Hematopoietic multipotent progenitor cell treated with erythropoietin and hydrocortisone succinate and interleukin-3 and kit ligand, for 15 days (in vitro differentiated cells): ENCODE results near the gene FCRLB.
"Not testable (repeated sequence)": the region's sequence is repeated elsewhere in the genome, so short reads cannot be mapped to it uniquely, and the experiment has no call there.

Experiments
- DNase-seq: peaks from one replicate; pipeline ENCODE4 v3.0.0-alpha.2; 2015; ENCODE audit warnings: low spot score

Gene FCRLB

GRCh38 chr1:161720422-161720821 lies 922 bp upstream of the FCRLB start:
- no peak for DNase-seq

DNA sequence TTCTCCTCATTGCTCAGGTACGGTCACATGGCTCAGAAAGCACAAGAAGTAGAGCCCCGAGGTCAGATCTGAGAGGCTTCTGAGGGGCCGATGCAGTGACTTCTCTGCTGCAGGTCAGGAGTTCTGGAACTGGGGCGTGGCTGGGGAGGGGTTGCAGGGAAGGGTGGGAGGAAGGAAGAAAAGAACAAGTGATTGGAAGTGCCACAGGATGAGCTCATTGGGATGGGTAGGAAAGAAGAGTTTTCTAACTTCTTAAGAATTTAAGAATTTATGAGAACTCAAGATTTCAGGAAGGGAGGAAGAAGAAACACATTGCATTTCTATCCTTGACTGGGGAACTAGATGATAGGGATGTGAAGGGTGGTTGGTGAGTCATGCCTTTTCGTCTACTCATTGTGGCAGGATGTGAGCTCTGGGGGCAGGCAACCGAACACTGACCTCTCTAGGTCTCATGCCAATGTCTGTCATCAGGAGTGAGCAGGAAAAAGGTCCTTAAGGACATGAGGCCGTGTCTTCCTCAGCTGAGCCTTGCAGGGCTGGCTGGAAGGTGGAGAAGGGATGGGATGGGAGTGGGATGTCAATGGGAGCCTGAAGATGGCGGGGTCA lies 497 bp downstream of the FCRLB start:
- no peak for DNase-seq

DNA sequence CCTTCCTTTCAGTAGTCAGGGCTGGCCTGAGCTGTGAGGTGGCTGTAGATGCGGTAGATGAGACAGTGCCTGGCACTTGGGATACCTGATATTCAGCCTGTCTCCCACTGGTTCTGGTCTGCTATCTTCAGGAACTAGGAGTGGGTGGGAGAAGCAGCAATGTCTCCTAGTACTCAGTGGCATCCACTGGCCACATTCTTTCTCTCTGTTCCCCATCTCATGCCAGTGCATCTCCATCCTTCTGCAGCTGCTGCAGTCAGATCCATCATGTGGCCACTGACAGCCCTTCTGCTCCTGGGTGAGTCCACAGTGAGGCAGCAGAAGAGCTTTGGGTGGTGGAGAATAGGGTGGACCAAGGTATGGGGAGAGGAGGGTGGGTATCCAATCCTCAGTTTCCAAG lies 1.1 kb downstream of the FCRLB start:
- no peak for DNase-seq

- DNase-seq = no peak
Observed at GRCh38 chr1:161723459-161724141, 2.3 kb downstream of the FCRLB start.

- not testable (repeated sequence) for DNase-seq
Observed at GRCh38 chr1:161725258-161725907, 4.0 kb downstream of the FCRLB start.

- peak; percentile 40 for DNase-seq
Observed at GRCh38 chr1:161725908-161726472, 4.6 kb downstream of the FCRLB start.

DNA sequence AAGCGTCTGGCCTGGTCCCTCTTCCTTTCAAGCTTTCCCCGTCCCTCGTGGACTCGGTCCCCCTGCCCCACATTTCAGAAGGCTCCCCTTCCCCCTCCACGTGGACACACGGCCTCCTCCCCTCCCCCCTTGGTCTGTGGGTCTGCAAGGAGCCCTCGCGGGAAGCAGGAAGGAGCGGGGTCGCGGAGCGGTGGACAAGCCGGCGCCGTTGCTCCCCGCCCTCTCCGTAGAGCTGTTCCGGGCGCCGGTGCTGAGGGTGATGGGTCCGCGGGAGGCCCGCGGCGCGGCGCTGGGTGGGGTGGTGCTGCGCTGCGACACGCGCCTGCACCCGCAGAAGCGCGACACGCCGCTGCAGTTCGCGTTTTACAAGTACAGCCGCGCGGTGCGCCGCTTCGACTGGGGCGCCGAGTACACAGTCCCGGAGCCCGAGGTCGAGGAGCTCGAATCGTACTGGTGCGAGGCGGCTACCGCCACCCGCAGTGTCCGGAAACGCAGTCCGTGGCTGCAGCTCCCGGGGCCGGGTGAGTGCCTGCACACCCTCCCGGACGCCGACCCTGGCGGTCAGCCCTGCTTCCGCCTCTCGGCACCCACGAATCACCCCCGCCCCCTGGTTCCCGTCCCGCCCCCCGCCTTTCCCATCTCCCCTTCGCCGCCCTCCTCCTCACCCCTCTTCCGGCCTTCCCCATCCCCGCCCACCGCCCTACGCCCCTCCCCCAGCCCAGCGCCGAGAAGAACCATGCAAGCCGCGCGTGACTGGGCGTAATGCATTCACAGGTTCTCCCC lies 5.3 kb downstream of the FCRLB start:
- DNase-seq = peak; percentile 66

GRCh38 chr1:161727256-161727924 lies 6.0 kb downstream of the FCRLB start:
- no peak for DNase-seq

DNA sequence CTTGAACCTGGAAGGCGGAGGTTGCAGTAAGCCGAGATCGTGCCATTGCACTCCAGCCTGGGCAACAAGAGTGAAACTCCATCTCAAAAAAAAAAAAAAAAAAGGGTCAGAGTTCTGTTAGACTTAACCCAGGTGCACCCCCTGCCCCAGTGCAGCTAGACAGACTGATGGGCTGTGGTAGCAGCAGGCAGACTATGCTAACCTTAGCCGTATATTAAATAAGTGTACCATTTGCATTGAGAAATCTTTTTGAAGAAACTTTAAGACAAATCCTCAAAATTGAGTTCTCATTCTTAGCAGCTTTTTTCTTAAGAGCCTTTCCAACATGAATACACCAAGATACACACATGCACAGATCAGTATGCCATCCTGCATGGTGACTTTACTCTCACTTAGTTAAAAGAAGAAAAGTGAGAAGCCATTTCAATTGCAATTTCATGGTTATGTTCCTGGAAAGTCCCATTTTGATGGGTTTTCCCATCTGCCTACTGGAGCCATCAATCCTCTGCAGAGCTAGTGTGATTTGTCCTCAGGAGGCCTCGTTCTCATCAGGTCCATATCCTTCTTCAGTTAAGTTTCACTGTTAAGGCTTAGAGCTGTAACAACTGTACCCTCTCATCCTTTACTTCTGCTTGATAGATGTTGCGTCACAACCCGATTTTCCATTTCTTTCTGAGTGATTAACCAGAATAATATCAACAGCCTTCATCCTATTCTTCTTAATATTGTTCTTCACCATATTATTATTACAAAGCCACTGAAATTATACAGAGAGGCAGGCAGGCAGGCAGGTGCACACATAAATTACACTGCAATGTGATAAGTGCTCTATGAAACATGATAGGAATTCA lies 7.3 kb downstream of the FCRLB start:
- no peak for DNase-seq

DNA sequence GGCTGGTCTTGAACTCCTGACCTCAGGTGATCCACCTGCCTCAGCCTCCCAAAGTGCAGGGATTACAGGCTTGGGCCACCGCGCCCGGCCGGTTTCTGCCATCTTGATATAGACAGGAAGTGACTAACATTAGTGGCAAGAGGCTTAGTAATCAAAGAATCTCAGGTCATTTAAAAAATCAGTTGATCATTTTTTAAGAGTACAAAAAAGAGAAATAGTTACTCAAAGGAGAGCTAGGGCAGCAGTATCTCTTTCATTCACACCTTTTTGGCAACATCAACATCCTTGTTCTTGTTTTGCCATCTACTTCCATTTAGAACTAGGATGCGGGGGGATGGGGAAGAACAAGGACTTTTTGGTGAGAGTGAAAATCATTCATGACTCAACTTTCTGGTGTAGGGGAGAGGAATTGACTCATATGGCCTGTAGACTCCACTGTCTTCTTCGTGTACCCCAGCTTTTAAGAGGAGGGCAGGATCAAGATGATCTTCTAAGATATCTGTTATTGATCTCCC lies 8.8 kb downstream of the FCRLB start:
- DNase-seq = no peak

- DNase-seq = no peak
Observed at GRCh38 chr1:161731241-161731640, 9.9 kb downstream of the FCRLB start.

GRCh38 chr1:161731981-161732718 lies 10.8 kb downstream of the FCRLB start:
- no peak for DNase-seq

DNA sequence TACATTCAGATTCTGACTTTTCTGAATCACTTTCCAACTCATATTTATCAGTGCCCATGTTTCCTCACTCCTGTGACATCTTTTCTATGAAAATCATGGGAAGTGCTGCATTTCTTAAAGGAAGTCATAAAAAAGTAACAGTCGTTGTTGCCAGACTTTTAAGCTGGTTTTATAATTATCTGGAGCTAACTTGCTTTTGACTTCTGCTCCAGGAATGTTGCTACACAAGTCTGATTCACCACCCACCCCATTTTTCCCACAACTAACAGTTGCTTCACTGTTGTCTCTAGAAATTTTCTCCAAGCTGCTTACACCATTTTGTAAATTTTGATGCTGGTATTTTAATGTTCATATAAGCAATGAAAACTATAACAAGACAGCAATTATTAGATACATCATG lies 12.2 kb downstream of the FCRLB start:
- no peak for DNase-seq

GRCh38 chr1:161735837-161736236 lies 14.5 kb downstream of the FCRLB start:
- DNase-seq = no peak

GRCh38 chr1:161736335-161736969 lies 15.1 kb downstream of the FCRLB start:
- peak; percentile 49 for DNase-seq

GRCh38 chr1:161737625-161738024 lies 16.3 kb downstream of the FCRLB start:
- no peak for DNase-seq

DNA sequence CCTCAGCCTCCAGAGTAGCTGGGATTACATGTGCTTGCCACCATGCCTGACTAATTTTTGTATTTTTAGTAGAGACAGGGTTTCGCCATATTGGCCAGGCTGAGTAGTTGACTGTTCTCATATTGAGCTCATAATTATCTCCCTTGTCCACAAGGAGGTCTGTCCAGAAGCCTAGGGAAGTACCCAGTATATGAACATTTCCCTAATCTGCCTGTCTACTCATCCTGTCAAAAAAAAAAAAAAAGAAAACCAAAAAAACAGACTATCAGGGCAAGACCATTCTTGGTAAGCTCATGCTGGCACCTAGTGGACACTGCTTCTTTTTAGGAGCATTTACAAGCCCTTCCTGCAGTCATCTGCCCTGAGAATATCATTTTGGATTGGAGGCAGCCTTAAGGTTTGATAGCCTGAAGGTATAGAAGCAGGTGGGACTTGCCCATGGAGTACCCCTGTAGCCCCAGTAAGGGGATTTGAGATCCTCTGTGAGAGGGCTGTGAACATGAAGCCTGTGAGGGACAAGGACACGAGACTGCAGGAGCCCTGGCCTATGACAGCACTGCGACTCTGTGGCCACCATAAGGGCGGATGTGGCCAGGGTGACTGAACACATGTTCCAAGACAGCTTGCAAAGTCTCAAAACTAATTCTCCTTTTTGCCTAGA lies 17.4 kb downstream of the FCRLB start:
- peak; percentile 86 for DNase-seq

DNA sequence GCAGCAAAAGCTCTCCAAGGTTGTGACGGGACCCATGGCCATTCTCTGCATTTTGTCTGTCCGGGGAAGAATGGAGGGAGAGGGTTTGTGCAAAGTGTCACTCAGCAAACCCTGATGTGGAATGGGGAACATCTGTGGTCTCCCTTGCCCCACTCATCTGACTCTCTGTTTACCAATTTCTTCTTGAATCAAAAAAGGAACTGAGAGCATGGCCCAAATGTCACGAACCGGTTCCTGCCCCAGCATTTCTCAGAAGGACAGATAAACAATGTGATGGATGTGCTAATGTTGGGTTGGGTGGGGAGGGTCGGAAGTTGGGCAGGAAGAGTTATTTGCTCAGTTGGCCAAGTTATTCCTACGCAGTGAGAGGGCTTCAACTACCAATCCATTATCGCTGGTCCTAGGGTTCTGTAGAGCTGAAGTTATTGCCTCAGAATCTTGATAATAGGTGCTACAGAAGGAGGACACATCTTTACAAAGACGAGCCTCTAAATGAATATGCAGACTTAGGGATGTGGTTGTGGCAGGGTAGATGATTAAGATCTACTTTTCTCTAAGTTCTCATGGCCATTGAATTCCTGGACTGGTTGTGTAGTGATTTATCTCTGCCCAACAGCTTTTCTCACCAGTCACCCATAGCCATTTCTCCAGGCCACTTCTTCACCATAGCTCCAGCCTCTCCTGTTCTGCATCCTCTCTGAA lies 18.7 kb downstream of the FCRLB start:
- no peak for DNase-seq
